ENCODE measurements around the gene PASD1.
"Not testable (repeated sequence)": the region's sequence is repeated elsewhere in the genome, so short reads cannot be mapped to it uniquely, and the experiment has no call there.

Gene PASD1, protein sequence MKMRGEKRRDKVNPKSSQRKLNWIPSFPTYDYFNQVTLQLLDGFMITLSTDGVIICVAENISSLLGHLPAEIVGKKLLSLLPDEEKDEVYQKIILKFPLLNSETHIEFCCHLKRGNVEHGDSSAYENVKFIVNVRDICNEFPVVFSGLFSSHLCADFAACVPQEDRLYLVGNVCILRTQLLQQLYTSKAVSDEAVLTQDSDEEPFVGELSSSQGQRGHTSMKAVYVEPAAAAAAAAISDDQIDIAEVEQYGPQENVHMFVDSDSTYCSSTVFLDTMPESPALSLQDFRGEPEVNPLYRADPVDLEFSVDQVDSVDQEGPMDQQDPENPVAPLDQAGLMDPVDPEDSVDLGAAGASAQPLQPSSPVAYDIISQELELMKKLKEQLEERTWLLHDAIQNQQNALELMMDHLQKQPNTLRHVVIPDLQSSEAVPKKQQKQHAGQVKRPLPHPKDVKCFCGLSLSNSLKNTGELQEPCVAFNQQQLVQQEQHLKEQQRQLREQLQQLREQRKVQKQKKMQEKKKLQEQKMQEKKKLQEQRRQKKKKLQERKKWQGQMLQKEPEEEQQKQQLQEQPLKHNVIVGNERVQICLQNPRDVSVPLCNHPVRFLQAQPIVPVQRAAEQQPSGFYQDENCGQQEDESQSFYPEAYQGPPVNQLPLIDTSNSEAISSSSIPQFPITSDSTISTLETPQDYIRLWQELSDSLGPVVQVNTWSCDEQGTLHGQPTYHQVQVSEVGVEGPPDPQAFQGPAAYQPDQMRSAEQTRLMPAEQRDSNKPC

DNA sequence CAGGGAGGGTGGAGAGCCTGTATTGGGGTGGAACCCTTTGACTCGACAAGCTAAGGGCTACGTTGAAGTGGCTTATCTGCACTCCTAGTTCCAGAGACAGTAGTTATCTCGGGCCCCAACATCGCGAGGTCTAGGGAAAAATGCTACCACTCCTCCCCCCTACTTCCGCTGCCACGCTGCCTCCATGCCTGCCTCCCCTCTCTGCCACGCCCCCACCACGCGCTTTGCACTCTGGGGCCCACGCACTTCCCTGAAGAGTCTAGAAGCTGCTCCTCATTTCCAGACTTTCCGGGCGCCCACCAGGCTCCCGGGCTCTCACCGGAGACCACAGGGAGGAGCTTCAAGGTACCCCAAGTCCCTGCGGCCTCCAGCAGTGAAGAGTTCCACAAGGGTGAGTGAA, at the start of gene PASD1:
TSS of gene PASD1 (plus strand) at position 227 of the 400 bp plus-strand sequence. CDS start 37,879 bp downstream, outside the sequence.
- no peak for DNase-seq

DNA sequence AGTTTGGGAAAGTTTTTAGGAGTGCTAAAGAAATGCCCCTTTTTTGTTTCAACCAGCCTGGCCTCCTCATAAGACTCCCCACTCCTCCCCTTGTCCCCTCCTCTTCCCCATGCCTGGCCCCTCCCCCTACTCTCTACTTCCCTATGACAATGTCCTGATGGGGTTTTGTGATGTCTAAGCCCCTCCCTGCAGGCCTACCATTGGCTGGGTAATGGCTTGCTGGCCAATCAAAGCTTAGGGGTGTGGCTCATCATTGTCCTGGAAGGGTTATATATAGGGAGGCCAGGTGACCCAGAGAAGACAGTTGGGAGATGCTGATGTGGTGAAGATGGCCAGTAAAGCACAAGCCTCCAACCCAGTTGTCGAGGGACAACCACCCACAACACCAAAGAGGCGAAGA, 48.2 kb upstream of the PASD1 start:
- DNase-seq: no peak

DNA sequence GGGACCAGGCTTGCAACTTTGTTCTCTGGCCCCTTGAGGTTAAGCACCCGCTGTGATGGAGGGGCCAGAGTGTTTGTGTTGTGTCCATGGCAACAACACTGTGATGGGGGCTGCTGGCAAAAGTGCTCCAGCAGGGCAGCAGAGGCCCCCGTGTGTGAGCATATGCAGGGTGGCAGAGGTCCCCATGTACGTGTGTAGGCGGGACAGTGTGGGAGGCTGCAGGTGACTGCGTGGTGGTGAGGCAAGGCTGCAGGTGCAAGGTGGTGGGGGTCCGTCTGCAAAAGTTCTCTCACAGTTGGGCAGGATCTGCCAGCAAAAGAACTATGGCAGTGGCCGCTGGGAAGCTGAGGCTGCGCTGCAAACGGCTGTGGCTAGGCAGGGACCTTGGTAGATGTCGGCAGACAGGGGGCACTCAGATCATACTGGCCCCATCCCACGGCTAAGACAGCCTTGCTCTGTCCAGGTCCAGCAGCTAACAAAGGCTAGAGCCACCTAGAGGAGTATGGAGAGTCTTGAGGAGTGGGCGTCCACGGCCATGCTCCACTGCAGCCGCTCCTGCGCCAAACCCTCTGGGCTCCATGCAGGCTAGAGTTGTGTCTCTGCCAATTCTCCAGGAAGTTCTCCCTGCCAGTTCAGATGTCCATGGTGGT, 46.8 kb upstream of the PASD1 start:
- no peak for DNase-seq

DNA sequence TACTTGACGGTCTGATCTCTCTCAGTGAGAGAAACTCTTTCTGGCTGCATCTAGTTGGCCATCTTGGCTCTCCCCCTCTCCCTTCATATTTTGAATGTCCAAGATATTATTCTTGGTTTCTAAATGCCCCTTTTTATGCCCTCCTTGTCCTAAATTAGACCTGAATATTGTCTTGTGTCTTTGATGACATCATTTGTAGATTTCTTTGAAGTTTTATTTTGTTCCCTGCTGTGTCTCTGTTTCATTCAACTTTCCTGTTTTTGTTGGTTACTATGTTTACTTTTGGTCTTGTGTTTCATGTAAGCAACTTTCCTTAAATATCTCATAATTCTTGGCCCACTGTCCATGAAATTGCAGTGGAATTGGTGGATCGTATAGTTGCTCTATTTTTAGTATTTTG, 46.1 kb upstream of the PASD1 start:
- no peak for DNase-seq

DNA sequence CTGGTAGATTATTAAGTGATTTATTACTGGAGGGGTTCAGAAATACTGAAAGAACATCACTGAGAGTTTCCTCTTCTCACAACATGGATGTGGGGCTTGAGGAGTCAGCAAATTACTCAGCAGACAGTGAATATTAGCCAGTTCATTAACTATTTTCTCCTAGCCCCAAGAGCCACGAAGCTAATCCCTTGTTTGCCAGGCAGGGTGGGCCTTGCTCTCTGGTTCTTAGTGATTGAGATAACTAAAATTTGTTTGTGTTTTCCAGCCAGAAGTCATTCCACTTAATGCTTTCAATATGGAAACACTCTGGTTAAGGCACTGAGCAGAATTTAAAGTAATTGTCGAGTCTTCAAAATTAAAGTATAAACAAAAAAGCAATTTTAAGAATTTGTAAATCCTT, 40.1 kb upstream of the PASD1 start:
- DNase-seq: no peak

DNA sequence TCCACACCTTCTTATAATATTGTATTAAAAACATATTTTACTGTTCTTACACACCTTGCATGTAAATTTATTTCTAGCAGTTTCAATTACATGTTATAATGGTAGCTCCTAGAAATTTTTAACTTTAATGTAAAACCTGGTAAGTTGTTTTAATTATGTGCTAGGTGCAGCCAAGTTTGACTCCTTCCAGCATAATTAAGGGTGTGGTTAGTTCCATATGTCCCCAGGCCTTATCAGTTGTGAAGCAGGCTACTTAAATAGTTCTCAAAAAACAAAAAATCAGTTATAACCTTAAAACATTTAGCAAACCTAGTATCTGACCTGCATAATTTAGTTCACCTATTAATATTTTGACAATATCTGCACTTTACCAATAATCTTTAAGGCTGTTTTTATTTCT, 26.9 kb upstream of the PASD1 start:
- DNase-seq: no peak

DNA sequence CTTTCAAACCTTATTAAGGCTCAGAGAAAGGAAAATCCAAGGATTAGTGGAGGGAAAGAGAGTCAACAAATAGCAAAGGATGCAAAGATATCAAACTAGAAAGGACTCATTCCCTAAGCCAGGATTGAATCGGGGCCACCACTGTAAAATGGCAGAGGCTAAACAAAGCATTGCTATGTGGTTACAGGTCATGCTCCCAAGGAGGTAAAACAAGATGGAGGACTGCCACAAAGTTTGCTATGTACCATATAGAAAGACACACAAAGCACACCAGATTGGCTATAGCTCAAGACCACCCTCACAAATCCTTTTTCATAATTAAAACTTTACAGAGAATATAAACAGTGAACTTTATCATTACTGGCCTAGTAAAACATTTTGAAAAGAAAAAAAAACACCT, 25.9 kb upstream of the PASD1 start:
- no peak for DNase-seq

DNA sequence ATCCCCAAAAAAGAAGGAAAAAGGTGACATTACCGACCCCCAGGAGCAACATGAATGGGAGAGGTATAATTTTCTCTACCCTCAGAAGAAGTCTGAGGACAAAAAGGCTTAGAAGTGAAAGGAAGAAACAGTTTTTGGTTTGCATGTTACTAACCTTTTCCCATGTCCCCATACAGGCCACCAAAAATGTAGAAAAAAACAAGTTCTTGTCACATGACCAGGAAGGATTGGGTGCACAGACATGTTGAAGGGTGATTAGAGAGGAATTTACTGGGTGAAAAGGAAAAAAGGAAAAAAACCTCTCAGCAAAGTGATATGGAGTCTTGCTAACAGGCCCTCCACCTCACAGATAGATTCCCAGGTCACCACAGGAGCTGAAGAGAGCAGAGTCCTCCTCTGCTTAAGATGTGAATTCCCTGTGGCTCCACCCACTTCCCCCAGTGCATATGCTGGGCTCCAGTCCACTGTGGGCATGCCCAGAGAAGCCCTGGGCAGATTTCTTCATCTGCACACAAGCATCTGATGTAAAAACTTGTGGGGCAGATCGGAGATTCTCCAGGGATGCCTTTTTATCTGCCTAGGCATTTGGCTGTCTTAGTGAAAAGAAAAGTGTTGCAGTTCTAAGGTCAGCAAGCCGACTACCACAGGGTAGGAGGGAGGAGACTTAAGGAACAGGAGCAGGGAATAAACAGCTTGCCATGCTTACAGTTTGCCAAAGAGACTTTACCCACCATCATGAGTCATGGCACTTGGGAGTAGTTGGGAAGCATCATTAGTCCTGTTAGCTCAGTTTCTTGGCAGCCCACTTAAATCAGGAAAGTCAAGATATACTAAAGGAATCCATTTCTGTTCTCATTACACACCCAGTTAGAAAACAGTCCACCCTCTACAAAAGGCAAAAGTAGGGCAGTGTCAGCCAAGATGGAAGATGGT, 25.0 kb upstream of the PASD1 start:
- no peak for DNase-seq

DNA sequence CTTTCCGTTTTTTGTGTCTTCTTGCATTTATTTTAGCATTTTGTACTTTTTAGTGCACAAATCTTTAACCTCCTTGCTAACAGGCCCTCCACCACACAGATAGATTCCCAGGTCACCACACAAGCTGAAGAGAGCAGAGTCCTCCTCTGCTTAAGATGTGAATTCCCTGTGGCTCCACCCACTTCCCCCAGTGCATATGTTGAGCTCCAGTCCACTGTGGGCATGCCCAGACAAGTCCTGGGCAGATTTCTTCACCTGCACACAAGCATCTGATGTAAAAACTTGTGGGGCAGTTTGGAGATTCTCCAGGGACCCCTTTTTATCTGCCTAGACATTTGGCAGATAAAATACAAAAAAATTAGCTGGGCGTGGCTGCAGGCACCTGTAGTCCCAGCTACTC, 19.8 kb upstream of the PASD1 start:
- no peak for DNase-seq

DNA sequence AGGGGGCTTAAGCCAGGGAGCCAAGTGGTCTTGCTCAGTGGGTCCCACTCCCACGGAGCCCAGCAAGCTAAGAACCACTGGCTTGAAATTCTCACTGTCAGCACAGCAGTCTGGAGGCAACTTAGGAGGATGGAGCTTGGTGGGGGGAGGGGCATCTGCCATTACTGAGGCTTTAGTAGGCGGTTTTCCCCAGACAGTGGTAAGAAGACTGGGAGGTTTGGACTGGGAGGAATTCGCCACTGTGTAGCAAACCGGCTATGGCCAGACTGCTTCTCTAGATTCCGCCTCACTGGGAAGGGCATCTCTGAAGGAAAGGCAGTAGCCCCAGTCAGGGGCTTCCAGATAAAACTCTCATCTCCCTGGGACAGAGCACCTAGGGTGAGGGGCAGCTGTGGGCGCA, 17.2 kb upstream of the PASD1 start:
- not testable (repeated sequence) for DNase-seq

DNA sequence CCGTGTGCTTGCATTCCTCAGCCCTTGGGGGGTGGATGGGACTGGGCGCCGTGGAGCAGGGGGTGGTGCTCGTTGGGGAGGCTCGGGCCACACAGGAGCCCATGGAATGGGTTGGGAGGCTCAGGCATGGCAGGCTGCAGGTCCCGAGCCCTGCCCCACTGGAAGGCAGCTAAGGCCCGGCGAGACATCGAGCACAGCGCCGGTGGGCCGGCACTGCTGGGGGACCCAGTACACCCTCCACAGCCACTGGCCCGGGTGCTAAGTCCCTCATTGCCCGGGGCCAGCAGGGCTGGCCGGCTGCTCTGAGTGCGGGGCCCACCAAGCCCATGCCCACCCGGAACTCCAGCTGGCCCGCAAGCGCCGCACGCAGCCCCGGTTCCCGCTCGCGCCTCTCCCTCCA, 12.3 kb upstream of the PASD1 start:
- not testable (repeated sequence) for DNase-seq

DNA sequence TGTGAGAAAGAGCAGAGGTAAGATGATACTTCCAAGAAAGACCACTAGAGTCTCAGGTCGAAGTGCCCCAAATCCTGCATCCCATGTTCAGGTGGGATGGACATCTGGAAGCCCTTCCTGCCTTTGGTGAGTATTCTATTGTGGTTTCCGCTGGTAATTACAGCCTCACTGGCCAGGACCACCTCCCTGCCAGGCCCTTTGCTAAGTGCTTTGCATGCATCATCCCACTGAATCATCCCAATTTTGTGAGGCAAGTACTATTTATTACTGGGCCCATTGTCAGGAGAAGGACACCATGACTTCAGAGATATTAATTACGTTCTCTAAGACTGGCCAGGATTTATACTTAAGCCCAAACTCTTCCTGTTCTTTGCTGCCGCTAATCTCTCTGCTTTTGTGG, 10.7 kb upstream of the PASD1 start:
- no peak for DNase-seq

DNA sequence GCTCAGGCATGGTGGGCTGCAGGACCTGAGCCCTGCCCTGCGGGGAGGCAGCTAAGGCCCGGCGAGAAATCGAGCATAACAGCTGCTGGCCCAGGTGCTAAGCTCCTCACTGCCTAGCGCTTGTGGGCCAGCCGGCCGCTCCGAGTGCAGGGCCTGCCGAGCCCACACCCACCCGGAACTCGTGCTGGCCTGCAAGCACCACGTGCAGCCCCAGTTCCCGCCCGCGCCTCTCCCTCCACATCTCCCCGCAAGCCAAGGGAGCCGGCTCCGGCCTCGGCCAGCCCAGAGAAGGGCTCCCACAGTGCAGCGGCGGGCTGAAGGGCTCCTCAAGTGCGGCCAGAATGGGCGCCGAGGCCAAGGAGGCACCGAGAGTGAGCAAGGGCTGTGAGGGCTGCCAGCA, 8.2 kb upstream of the PASD1 start:
- DNase-seq: not testable (repeated sequence)

DNA sequence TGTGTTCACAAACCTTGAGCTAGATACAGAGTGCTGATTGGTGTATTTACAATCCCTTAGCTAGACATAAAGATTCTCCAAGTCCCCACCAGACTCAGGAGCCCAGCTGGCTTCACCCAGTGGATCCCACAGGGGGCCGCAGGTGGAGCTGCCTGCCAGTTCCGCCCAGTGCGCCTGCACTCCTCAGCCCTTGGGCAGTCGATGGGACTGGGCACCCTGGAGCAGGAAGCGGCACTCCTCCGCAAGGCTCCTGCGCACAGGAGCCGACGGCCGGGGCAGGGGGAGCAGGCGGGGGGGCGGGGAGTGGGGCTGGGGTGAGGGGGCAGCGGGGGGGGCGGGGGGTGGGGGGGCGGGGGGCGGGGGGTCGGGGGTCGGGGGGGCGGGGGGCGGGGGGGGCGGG, 990 bp upstream of the PASD1 start:
- DNase-seq: not testable (repeated sequence)

DNA sequence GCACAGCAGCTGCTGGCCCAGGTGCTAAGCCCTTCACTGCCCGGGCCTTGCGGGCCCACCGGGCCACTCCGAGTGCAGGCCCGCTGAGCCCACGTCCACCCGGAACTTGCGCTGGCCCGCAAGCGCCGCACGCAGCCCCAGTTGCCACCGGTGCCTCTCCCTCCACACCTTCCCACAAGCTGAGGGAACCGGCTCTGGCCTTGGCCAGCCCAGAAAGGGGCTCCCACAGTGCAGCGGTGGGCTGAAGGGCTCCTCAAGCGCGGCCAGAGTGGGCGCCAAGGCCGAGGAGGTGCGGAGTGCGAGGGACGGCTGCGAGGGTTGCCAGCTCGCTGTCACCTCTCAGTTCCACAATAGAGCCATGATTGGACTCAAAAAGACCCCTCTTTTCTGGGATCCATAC, 472 bp upstream of the PASD1 start:
- DNase-seq: not testable (repeated sequence)

DNA sequence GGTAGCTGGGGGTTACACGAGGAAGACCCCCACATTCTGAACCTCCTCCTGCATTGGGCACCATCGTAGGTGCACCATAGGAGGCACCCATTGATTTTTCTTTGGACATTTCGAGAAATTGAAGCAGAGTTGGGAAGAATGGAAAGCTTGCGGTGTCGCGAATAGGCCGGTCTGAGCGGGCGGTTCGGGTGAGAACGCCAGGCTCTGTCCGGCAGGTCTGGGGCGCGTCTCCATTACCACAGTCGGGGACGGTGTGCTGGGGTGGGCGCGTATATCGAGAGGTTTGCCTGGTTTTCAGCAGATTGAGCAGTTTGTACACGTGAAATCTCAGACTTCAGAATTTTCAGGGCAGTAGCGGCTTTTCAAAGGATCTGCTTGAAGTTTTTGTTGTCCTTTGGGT, 560 bp downstream of the PASD1 start:
- no peak for DNase-seq

DNA sequence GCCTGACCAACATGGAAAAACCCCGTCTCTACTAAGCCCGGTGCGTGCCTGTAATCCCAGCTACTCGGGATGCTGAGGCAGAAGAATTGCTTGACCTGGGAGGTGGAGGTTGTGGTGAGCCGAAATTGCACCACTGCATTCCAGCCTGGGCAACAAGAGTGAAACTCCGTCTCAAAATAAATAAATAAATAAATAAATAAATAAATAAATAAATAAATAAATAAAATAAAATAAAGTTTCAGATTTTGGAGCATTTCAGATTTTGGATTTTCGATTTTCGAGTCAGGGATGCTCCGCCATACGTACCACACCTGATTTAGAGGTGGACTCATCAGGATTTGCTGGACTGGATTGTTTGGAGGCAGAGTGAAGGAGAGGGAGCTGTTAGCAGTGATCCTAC, 3.4 kb downstream of the PASD1 start:
- not testable (repeated sequence) for DNase-seq

DNA sequence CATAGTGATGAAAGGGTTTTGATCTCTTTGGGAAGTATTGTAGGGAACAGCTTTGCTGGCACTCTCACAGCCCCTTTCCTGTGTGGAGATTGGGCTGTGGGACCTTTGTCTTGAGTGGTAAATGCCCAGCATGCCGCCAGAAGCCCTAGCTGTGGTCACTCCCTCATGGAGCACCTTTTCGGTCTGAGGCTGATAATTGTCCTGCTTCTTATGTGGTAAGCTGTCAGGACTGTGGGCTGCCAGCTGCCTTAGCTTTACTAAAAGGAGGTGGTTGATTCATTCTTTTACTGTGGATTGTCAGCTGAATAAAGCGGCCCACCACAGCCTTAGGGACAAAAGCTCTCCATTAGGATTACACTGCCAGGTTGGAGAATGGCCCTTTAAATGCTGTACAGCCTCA, 7.1 kb downstream of the PASD1 start:
- no peak for DNase-seq

DNA sequence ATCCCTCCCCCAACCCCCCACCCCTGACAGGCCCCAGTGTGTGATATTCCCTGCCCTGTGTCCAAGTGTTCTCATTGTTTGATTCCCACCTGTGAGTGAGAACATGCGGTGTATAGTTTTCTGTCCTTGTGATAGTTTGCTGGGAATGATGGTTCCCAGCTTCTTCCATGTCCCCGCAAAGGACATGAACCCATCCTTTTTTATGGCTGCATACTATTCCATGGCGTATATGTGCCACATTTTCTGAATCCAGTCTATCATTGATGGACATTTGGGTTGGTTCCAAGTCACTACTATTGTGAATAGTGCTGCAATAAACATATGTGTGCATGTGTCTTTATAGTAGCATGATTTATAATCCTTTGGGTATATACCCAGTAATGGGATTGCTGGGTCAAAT, 29.9 kb downstream of the PASD1 start:
- DNase-seq: not testable (repeated sequence)

DNA sequence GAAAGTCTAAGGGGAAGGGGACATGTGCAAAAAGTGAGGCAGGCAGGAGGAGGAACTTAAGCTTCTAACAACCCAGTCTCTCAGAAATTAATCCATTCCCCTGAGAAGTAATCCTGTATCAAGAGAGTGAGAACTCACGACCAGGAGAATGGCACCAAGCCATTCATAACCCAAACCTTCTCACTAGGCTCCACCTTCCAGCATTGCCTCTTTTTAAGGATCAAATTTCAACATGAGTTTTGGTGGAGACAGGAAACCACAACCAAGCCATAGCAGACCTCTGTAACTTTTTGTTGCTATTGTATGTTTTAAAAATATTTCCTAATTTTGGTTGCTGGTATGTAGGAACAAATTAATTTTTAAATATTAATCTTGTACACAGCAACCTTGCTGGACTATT, 32.8 kb downstream of the PASD1 start:
- no peak for DNase-seq

DNA sequence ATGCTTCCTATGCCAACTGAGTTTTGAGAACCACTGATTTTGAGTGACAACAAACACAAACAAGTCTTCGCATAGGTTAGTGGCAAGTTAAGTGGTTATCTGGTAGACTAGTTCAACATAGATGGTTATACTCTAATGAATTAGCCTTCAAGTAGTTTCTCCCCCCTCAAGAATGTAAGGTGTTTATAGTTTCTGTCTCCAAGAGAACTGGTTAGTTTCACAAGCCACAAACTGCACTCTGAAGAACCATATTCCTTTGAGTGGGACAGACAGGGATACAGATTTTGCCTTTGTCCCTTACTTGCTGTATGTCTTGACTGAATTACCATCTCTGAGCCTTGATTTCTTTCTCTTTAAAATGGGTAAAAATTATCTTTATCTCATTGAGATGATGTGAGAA, 41.5 kb downstream of the PASD1 start:
- DNase-seq: no peak

DNA sequence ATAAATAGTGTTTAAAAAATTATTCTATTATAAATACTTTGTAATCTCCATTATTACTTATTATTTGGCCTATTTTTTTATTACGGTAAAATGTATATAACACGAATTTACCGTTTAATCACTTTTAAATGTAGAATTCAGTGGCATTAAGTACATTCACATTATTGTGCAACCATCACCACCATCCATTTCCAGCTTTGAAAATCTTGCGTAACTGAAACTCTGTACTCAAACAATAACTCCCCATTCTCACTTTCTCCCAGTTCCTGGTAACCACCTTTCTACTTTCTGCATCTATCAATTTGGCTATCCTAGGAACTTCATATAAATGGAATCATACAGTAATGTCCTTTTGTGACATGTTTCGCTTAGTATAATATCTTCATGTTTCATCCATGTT, 45.7 kb downstream of the PASD1 start:
- no peak for DNase-seq

DNA sequence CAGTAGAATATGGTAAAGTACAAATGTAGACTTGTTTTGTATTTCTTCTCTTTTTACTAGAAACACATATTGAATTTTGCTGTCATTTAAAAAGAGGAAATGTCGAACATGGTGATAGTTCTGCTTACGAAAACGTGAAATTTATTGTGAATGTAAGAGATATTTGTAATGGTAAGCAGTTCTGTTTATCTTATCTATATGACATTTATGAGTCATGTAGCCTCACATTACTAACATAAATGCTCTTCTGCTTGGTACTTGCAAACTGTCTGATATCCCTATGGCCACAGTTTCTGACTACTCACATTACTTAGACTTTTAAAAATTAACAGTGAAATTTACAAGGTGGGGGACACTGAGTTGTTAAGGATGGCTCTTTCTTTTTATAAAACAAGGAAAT, 57.9 kb downstream of the PASD1 start:
- DNase-seq: no peak
